Stimulated activated CD8-positive, alpha-beta memory T cell treated with anti-CD3 and anti-CD28 coated beads, Interleukin-4, amount 100 ng/mL, for 48 hours (primary cell): ENCODE measurements around the gene TJP1.
A peak's percentile ranks its signal among the peaks of the same experiment; 100 is the strongest.
"Not testable (repeated sequence)": the region's sequence is repeated elsewhere in the genome, so short reads cannot be mapped to it uniquely, and the experiment has no call there.

Source experiments
- DNase-seq: peaks from one replicate; pipeline ENCODE4 v3.0.0-alpha.2; 2020

TJP1 gene

GRCh38 chr15:29835301-29835700, 13.0 kb upstream of the TJP1 start:
- no peak for DNase-seq

GRCh38 chr15:29832709-29833108, 10.4 kb upstream of the TJP1 start:
- no peak for DNase-seq

DNA sequence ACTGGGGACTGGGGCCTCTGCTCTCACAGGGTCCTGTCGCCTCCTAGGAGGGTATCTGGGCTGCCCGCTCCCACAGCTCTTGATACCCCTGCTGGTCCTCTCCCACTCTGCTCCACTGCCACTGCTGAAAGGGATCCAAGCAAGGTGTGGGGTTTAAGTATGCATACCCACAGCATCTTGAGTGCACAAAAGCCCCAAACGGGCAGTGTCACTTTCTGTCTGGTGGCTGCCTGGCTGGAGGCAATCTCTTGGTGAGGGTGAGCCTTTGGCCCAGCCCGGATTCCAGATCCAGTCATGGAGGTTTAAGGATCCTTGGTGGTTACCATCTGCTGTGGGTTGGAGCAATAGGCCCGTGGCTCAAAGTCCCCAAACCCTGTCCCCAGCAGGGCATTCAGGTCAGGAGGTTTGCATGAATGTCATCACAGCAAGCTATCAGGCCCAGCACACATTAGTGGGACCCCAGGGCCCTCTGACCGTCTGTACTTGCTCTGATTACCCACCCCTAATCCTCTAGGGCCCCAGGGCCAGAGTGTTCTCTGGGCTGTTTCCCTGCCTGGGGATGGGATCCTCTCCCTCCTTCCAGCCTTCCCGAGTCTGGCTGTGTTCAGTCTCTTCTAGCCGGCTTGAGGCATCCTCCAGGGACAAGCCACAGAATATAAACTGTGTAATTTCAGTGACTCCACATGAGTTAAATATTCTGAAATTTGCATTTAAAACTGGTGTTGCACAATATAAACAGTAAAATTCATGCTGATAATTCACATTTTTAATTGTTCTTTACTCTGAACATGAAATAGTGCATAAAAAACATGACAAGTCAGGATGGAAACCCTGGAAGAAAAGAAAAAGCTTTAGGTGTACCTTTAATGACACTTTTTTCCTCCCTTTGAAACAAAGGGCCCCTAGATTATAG, 4.9 kb upstream of the TJP1 start:
- no peak for DNase-seq

- DNase-seq, result no peak
Observed at GRCh38 chr15:29825227-29825626, 3.0 kb upstream of the TJP1 start.

DNA sequence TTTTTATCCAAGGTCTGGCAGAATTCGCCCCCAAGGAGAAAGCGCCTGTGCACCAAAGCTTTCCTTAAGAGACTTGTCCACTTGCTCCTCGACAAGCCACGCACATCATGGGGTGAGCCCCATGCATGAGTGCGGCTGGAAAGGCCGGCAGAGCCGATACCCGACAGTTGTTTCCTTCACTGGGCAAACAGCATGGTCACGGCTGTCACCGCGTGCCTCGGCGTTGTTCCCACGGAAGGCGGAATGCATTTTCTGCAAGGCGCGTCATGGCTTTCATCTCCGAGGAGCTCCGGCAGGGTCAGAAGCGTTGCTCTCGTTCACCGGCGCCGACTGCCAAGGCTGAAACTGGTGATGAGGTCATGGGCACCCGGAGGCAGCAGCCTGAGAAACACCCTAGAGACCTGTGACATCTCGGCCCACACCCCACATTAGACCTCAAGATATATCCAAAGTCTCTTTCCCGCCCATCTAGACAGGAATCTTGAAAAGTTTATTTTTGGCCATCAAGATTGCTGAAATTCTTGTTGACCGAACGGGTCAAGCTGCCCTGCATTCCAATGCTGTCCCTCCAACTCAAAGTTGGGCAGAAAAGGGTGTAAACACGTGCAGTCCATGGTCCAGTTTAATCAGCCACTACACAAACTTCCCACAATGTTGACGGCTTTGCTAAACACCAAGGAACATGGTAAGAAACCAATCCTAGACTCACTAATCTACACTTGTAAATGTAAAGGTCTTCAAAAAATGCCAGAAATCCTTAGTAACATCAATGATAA, 604 bp upstream of the TJP1 start:
- peak; percentile 24 for DNase-seq

DNA sequence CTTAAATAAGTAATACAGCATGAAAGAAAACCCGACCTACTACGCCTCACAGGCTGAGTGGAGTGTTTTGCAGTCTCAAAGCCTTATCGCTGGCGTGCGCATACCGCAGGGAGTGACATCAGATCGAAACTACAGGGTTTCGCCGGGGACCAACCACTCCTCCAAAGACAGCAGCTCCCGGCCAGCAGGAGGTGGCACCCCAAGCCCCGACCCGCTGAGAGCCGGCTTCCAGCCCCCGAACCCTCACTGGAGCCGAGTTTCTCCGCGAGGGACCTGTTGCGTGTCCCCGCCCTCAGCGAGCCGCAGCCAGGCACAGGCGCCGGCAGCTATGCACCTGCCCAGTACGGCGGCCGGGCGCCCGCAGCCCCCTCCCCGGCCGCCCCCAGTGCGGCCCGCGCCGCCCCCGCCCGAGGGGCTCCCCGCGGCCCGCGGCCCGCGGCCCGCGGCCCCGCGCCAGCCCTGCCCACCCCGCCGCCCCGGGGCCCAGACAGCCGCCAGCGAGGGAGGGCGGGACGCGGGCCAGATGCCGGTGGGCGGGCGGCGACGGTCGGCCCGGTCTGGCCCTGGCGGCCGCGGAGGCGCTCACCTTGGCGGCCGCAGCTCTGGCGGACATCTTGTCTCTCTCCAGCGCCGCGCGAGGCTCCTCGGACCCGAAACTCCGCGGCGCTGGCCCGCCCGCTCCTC, 710 bp downstream of the TJP1 start:
- peak; percentile 65 for DNase-seq

DNA sequence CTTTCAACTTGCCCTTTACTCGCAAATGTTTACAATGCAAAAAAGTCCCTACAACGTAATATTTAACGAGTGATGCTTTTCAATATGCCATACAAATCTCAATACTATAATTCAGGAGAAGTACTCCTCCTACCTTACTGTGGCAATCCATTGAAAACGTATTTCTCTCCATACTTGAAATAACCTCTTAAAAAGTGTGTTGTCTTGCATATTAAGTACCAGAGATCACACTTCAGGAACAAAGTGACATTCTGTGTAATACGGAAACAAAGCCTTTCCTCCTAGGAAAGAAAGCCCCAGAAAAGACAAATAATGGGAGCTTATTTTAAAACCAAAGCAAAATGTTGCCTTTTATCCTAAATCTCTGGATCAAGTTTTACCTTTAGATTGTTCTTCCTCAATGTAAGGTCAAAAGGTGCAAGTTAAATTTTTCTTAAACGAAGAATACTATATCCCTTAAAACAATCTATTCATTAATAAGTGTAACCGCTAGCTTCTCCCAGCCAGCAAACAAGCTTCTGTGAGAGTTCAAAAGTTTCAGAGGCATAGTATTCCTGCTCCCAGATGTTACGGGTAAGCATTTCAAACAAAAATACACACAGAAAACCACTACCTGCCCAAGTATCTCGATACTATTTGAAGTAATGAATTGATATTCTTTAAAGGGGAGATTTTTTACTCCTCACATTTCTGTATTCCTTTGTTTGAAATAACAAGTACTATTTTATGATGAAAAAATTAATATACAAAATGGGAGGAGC, 1.7 kb downstream of the TJP1 start:
- no peak for DNase-seq

DNA sequence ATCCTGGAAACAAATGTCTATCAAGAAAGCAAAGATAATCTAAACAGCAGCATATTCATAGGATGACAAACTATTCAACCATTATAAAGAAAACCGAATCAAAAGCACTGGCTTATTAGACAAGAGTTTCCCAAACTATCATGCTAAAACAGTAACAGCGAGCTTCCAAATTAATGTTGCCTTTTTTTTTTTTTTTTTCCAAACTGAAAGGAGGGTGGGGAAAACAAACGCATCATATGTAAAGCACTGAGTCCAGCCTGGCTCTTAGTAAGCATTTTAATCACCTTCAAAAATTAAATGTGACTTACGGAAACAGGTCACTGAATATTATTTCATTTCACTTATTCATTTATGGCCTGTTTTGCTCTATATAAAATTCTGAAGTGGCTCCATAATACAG, 2.3 kb downstream of the TJP1 start:
- DNase-seq, result no peak

DNA sequence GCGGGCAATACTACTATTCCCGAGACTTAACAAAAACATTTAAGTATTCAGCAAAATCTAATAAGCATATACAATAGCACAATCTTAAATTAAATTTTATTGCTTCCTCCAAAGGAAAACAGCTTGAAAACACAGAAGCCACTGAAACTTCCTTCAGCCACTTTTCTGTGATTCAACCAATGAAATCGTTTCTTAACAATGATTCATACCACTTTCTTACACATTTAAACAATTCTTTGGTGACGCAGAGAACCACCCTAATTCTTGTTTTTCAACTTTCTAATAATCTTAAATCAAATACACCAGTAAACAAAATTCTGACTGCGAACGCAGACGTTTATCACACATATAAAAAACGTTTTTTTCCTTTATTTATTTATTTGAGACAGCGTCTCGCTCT, 4.1 kb downstream of the TJP1 start:
- DNase-seq, result no peak

- not testable (repeated sequence) for DNase-seq
Observed at GRCh38 chr15:29817455-29817854, 4.8 kb downstream of the TJP1 start.

DNA sequence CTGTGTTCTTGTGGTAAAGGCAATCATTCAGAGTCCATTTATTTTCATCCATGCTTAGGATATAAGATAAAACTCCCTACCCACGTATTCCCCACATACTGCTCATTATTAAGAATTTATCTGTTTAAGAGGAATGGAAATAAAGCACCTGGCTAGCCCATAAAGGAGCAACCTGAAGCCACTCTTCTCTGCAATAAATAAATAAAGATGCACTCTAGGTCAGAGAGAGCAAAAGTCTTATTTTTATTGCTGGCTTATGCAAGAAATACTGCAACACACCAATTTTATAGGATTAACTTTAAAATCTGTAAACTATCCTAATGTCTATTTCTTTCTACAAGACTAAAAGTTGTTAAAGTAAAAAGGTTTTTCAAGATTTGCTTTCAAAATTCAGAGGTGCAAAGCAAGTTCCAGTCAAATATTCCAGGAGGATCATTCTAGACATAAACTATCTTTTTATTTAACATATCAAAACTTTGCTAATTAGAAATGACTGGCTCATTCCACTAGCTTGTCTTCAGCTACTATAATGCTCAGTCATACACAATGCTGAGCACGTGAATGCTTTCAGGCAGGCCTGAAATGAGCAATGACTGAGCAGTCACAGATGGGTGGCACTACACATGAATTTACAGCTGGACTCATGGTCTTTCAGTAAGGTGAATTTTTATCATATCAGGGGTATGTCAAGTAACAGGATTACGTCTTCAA, 7.1 kb downstream of the TJP1 start:
- DNase-seq, result no peak

GRCh38 chr15:29813009-29813408, 9.3 kb downstream of the TJP1 start:
- no peak for DNase-seq

GRCh38 chr15:29812384-29812694, 9.9 kb downstream of the TJP1 start:
- no peak for DNase-seq

DNA sequence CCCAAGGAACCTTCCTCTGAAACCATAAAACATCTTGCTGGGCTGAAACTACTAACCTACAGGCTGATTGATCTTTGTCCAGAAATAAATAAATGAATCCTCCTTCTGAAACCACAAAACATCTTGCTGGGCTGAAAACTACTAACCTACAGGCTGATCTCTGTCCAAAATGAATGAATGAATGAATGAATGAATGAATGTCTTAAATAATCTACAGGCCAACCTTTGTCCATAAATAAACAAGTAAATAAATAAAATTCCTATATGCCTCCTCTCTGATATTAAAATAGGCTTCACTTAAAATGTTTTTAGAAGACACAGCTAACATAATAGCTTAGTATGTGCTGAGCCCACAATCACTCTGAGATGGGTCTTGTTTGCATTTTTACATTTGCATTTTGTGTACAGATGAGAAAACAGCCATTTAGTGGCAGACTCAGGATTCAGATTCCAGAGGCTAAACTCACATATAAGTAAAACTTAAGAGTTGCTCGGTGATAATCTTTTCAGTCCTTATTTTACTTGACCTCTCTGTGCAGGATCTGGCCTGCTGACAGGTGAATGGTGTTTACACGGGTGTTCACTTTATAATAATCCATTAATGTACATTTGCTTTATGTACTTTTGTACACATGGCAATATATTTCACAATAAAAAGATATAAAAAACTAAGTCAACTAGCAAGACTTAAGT, 10.4 kb downstream of the TJP1 start:
- DNase-seq, result no peak

GRCh38 chr15:29805708-29806104, 16.6 kb downstream of the TJP1 start:
- no peak for DNase-seq

DNA sequence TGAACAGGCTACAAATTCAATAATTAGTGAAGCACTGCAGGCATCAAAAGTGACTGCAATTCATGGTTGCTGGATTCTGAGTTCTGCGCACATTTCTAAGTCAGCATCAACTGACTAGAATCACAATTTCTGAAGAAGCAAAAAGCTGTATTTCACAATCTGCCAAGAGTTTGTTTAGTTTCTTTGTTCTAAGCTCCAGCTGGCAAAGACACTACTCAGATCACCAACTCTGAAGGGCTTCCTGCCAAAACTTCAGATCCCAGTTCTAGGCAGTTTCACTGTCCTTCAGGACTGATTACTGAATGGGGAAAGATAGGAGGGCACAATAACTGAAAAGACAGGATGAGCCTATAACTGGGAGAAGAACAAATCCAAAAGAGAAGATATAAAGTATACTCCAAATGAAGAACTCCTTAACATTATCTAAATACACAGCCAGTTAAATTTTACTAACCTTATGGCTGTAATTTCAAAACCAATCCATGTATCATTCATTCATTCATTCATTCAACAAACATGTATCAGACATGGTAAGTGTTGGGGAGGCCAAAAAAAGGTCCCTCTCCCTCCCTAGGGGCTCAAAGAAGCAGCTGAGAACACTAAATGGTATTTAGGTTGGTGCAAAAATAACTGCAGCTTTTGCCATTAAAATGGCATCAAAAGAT, 17.1 kb downstream of the TJP1 start:
- DNase-seq, result no peak

GRCh38 chr15:29802411-29802810, 19.9 kb downstream of the TJP1 start:
- no peak for DNase-seq

GRCh38 chr15:29800491-29801366, 21.5 kb downstream of the TJP1 start:
- no peak for DNase-seq

- DNase-seq, result no peak
Observed at GRCh38 chr15:29799859-29800258, 22.4 kb downstream of the TJP1 start.

DNA sequence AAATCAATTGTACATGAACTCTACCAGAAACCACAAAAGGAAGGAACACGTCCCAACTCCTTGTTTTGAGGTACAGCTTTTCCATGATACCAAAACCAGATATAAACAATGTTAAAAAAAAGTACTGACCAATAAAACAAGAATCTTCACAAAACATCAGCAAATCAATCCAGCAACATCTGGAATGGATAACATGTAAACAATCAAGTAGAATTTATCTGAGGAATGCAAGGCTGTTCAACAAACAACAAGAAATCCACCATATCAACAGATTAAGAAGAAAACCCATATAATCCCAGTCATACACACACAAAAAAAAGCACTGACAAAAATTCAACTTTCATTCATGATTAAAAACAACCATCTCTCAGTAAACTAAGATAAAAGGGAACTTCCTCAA, 26.7 kb downstream of the TJP1 start:
- no peak for DNase-seq
